OCI-LY3 (cell line): ENCODE results near the gene CALY.

Experiments
- H2AFZ ChIP-seq: fragments of 200-600, 300-600 bp; shearing (Covaris generic); 2 replicates; pipeline ENCODE4 v1.6.0; 2014; ENCODE audit warnings: antibody characterized with exemption, low read depth, low read length
- H3K27ac ChIP-seq: fragments of 200-600, 300-600 bp; sonication (generic); 2 replicates; pipeline ENCODE4 v1.5.1; 2014; ENCODE audit warnings: mild to moderate bottlenecking, low read length, moderate library complexity, mixed read lengths
- H3K27me3 ChIP-seq: fragments of 200-600, 300-600 bp; sonication (generic); 2 replicates; pipeline ENCODE4 v1.6.1; 2014; ENCODE audit warnings: low read depth, low read length, mixed read lengths
- H3K36me3 ChIP-seq: fragments of 200-600, 300-600 bp; sonication (generic); replicated peaks from 2 replicates; pipeline ENCODE3; 2014; ENCODE audit warnings: low read depth, low read length, mixed read lengths
- H3K4me1 ChIP-seq: fragments of 300-600, 200-600 bp; sonication (generic); 2 replicates; pipeline ENCODE4 v1.6.1; 2014; ENCODE audit warnings: low read length, mixed read lengths
- H3K4me2 ChIP-seq: fragments of 200-600, 300-600 bp; sonication (generic); 2 replicates; pipeline ENCODE4 v1.6.1; 2014; ENCODE audit warnings: low read length, mixed read lengths
- H3K4me3 ChIP-seq: fragments of 300-600, 200-600 bp; sonication (generic); 2 replicates; pipeline ENCODE4 v1.5.1; 2014; ENCODE audit warnings: antibody characterized with exemption, mild to moderate bottlenecking, low read length, moderate library complexity
- H3K79me2 ChIP-seq: fragments of 300-600, 200-600 bp; shearing (Covaris generic); 2 replicates; pipeline ENCODE4 v1.6.1; 2014; ENCODE audit warnings: mild to moderate bottlenecking, low read length, mixed read lengths
- H3K9ac ChIP-seq: fragments of 300-600, 200-600 bp; shearing (Covaris generic); 2 replicates; pipeline ENCODE4 v1.6.0; 2014; ENCODE audit warnings: mild to moderate bottlenecking, low read length, moderate library complexity
- H3K9me3 ChIP-seq: fragments of 200-600, 300-600 bp; shearing (Covaris generic); 2 replicates; pipeline ENCODE4 v1.6.1; 2014; ENCODE audit warnings: low read length, mixed read lengths; ENCODE audit not compliant: insufficient read depth
- H4K20me1 ChIP-seq: fragments of 200-600, 300-600 bp; sonication (generic); 2 replicates; pipeline ENCODE4 v1.6.1; 2016; ENCODE audit warnings: low read length, mixed read lengths; ENCODE audit not compliant: insufficient read depth
- EZH2phosphoT487 ChIP-seq: fragments of 200-600 bp; shearing (Covaris generic); IDR thresholded peaks from 2 replicates; pipeline ENCODE4 v1.6.1; 2018; ENCODE audit warnings: antibody characterized with exemption, mixed run types, low read depth
- TF ChIP-seq, protein P1 (sequence below): fragments of 200-600, 300-600 bp; sonication (generic); IDR thresholded peaks from 2 replicates; pipeline ENCODE4 v1.5.1; 2014; ENCODE audit warnings: antibody characterized with exemption, low read length, low read depth

CALY gene

DNA sequence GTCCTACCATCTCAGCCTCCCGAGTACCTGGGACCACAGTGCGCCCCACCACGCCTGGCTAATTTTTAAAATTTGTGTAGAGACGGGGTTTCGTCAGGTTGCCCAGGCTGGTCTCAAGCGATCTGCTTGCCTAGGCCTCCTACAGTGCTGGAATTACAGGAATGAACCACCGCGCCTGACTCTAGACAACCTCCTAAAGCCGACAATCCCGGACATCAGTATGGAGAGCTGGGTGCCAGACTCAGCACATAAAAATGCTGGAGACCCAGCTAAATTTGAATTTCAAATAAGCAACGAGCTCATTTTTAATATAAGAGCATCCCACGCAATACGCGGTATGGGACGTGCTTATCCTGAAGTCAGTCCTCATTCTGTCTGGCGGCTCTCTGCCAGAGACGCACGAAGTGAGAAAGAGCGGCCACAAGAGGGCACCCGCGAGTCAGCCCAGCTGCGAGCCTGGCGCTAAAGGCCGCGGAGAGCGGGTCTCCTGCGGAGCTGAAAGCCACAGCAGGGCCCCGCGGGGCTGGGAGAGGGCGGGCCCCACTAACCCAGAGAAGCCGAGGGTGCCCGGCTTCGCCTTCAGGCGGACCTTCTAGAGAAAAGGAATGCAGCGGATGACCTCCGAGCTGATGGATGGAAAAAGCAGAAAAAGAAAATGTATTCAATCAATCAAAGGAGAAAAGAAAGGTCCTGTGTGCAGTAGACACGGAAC, 7.0 kb downstream of the CALY start:
- H3K27ac ChIP-seq = no peak overlapping the region
- TF ChIP-seq, protein P1, sequence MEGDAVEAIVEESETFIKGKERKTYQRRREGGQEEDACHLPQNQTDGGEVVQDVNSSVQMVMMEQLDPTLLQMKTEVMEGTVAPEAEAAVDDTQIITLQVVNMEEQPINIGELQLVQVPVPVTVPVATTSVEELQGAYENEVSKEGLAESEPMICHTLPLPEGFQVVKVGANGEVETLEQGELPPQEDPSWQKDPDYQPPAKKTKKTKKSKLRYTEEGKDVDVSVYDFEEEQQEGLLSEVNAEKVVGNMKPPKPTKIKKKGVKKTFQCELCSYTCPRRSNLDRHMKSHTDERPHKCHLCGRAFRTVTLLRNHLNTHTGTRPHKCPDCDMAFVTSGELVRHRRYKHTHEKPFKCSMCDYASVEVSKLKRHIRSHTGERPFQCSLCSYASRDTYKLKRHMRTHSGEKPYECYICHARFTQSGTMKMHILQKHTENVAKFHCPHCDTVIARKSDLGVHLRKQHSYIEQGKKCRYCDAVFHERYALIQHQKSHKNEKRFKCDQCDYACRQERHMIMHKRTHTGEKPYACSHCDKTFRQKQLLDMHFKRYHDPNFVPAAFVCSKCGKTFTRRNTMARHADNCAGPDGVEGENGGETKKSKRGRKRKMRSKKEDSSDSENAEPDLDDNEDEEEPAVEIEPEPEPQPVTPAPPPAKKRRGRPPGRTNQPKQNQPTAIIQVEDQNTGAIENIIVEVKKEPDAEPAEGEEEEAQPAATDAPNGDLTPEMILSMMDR = peak; percentile 72
- no peak for TF ChIP-seq EZH2phosphoT487
- H3K27me3 ChIP-seq = peaks cover 8% of the 10 kb centered on the region
- no peaks in the 10 kb centered on the region for H4K20me1 ChIP-seq
- H3K9ac ChIP-seq = no peak overlapping the region
- H3K36me3 ChIP-seq = no peaks in the 10 kb centered on the region
- H3K79me2 ChIP-seq = no peaks in the 10 kb centered on the region
- no peaks in the 10 kb centered on the region for H3K4me1 ChIP-seq
- H3K9me3 ChIP-seq = no peaks in the 10 kb centered on the region
- H2AFZ ChIP-seq = peak overlapping the region; percentile 65; the same call in 1 of the 2 replicates
- peak overlapping the region; percentile 86 for H3K4me2 ChIP-seq
- peak overlapping the region; percentile 72 for H3K4me3 ChIP-seq

DNA sequence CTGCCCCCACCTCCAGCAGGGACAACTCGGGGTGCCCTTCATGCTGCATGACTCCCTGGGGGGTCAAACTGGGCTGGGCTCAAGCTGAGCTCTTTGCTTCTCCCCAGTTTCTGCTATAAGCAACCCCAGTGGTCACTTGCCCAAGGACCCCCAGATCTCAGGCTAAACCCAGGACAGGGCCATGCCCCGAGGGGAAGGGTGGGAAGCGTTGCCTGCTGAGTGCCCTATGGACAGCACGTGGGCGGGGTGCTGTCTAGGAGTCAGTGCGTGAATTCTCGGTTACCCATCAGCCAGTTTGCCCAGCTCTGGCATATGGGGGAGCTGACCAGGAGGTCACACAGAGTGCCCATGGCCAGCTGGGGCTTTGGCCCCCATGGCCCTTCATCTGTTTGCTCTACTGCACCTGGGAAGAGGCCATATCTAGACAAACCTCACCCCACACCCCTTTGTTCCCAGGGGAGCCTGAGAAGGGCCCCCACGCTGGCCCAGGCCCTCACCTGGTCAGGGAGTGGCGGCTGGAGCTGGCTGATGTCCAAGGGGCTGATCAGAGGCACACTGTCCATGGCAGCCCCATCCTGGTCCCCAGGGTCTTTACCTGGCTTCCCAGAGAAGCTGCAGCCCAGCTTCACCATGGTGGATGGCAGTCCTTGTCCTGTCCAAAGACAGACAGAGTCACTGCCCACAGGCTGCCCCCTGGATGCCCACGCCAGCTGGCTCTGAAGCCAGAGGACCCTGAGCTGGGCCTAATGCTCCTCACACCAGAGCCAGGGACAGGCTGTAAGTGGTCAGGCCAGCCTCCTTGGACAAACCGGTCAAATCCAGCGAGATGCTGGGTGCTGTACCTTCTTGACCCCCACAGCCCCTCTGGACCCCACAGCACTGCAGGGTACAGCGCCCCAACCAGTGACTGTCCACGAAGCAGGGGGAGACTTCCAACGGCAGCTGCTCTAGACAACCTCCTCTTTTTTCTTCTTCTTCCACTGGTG, 8.0 kb downstream of the CALY start:
- Histone ChIP-seq H3K9ac (no peak overlapping the region), H3K27me3 (peaks cover 8% of the 10 kb centered on the region)

DNA sequence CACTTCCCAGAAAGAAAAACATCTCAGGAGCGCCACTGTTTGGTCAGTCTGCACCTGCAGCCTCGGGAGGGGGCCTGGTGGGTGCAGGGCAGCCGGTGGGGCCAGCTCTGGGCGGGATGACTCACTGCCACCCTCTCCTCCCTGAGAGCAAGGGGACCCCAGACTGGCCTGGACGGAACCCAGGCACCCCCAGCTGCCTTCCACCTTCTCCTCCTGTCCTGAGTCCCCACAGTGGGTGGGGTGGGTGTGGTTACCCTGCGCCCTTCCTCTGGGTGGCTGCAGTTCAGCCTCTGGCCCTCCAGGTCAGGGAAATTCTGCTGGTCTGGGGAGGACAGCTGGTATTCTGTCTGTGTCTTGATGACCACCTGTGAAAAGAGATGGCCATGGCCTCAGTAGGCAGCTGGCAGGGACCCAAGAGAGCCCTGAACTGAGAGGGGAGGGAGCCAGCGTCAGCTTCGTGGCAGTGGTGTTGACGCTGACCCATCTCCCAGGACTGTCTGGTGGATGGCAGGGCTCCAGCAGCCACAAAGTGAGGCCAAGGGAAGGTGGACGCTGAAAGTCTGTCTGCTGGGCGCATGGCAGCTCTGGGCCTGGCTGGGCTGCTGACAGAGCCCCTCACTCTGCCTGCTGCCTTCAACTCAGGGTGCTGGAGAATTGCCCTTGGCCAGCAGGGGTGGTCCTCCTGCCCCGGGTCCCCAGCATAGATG, 8.9 kb downstream of the CALY start:
- H3K4me2 ChIP-seq = no peak overlapping the region
- no peaks in the 10 kb centered on the region for H3K9me3 ChIP-seq
- TF ChIP-seq, protein P1 = no peak
- TF ChIP-seq EZH2phosphoT487 = no peak
- no peak overlapping the region for H3K4me3 ChIP-seq
- no peaks in the 10 kb centered on the region for H3K79me2 ChIP-seq
- no peaks in the 10 kb centered on the region for H4K20me1 ChIP-seq
- H3K36me3 ChIP-seq = no peaks in the 10 kb centered on the region
- H3K4me1 ChIP-seq = no peaks in the 10 kb centered on the region
- no peak overlapping the region for H2AFZ ChIP-seq
- no peak overlapping the region for H3K9ac ChIP-seq
- H3K27ac ChIP-seq = no peak overlapping the region
- H3K27me3 ChIP-seq = peaks cover 8% of the 10 kb centered on the region

More for the DNA sequence above, 8.0 kb downstream of the CALY start:
- Histone ChIP-seq H3K36me3 (no peaks in the 10 kb centered on the region), H3K4me2 (no peak overlapping the region), H4K20me1 (no peaks in the 10 kb centered on the region), H3K27ac (no peak overlapping the region), H3K79me2 (no peaks in the 10 kb centered on the region), H3K9me3 (no peaks in the 10 kb centered on the region), H2AFZ (no peak overlapping the region), H3K4me3 (no peak overlapping the region), H3K4me1 (no peaks in the 10 kb centered on the region)
- TF ChIP-seq, protein P1 = no peak
